ENCODE measurements around the gene PXMP4. TPM values are rescaled to one million over a fixed set of nuclear protein-coding genes. Genes with fewer than 3 reads are reported as not detected.

PXMP4 gene
- total RNA-seq, 1 experiment from 2014 or later: 19.1 TPM

DNA sequence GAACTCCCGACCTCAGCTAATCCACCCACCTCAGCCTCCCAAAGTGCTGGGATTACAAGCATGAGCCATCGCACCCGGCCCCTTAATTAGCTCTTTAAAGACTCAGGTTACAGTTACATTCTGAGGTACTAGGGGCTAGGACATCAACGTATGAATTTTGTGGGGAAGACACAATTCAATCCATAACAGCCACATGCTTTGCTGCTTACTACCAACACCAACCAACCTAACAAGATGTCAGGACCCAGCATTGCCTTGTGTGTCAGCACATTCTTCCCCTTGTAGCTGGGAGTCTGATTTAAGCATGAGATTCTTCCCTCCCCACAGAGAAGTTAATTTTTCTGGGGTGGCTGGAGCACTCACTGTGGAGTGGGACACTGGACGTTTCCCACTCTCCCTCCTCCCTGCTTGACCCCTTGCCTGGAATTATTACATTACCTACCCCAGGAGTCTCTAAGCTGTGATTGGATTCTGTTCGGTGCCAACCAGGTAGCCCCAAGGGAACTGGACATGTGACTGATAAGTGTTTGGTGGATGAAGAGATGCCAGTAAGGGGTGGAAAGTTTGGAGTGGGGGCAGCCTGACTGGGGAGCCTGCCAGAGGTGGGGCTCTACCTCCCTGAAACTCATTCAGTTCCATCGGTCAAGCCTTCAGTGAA, 5.6 kb upstream of the PXMP4 start:
- Histone ChIP-seq H3K4me2 (peak overlapping the region; percentile 16; the same call in 1 of the 2 replicates), H3K4me1 (replicated peaks; ENCODE audit: insufficient read depth) (peaks cover 54% of the 10 kb centered on the region), H3K36me3 (ENCODE audit: low read depth) (no peaks in the 10 kb centered on the region), H3K9me3 (ENCODE audit: insufficient read depth, low read depth) (no peaks in the 10 kb centered on the region), H3K4me3 (no peak overlapping the region), H3F3A (ENCODE audit: insufficient read depth, low read depth) (peaks cover 62% of the 10 kb centered on the region), H3K79me2 (ENCODE audit: low read depth) (no peaks in the 10 kb centered on the region), H3K9me2 (ENCODE audit: insufficient read depth) (no peaks in the 10 kb centered on the region), H2AFZ (no peak overlapping the region), H3K27ac (peak overlapping the region; percentile 87; the same call in 1 of the 2 replicates), H4K20me1 (ENCODE audit: insufficient read depth) (no peaks in the 10 kb centered on the region), H3K27me3 (ENCODE audit: insufficient read depth, low read depth) (no peaks in the 10 kb centered on the region)
- DNase-seq: no peak
- BruUV-seq (replicated peaks): no TSS peak
- intact Hi-C loops (cut with micrococcal nuclease; ENCODE audit: unreplicated experiment): no loop called here
- CTCF ChIA-PET: interaction anchor here (0.6 kb wide), 1 partner anchor 35 kb away, joined by 3 read pairs; no protein-coding TSS in a partner anchor
- TF ChIP-seq CTCF (conservative IDR thresholded peaks at IDR 0.05) (no peak), EZH2 (IDR thresholded peaks at IDR 0.05; ENCODE audit: low read depth) (no peak)
- POLR2A ChIA-PET (ENCODE audit: unreplicated experiment): interaction anchor here (0.6 to 0.8 kb wide), 2 partner anchors 71 to 268 kb away, joined by 8 to 11 read pairs; no protein-coding TSS in a partner anchor

DNA sequence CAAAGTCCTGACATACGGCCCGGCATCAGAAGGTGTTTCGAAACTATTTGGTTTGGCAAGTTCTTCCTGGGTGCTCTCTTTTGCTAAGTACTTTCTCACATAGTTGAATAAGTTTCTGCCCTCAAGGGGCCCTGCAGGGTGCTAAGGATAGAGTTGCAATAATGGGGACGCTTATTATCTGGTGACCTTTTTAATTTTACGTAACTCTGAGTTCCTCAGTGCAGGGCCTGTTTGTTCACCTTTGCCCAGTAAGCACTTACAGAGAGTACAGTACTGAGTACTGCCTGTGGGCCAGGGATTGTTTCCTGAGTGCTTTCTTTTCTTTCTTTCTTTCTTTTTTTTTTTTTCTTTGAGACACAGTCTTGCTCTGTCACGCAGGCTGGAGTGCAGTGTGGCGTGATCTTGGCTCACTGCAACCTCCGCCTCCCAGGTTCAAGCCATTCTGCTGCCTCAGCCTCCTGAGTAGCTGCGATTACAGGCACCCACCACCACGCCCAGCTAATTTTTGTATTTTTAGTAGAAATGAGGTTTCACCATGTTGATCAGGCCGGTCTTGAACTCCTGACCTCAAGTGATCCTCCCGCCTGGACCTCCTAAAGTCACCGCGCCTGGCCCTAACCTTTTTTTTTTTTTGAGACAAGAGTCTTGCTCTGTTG, 4.5 kb upstream of the PXMP4 start:
- H3K27me3 ChIP-seq (ENCODE audit: insufficient read depth, low read depth): no peaks in the 10 kb centered on the region
- peak; percentile 56 to 96 for DNase-seq
- TF ChIP-seq CTCF (conservative IDR thresholded peaks at IDR 0.05): 0 out of 2 replicates have a peak, but pooled peaks have one; percentile 31
- TF ChIP-seq EZH2 (IDR thresholded peaks at IDR 0.05; ENCODE audit: low read depth): no peak
- peak overlapping the region; percentile 61 for H3K4me2 ChIP-seq
- H3K27ac ChIP-seq: peak overlapping the region; percentile 87
- H3K79me2 ChIP-seq (ENCODE audit: low read depth): 0 out of 2 replicates have a peak, but pooled peaks cover under 1% of the 10 kb centered on the region
- intact Hi-C loops (cut with micrococcal nuclease; ENCODE audit: unreplicated experiment): no loop called here
- ChIA-PET CTCF (no interaction called here), POLR2A (ENCODE audit: unreplicated experiment) (no interaction called here)
- no peaks in the 10 kb centered on the region for H3K9me2 ChIP-seq (ENCODE audit: insufficient read depth)
- H3K9me3 ChIP-seq (ENCODE audit: insufficient read depth, low read depth): no peaks in the 10 kb centered on the region
- H3K4me1 ChIP-seq (replicated peaks; ENCODE audit: insufficient read depth): peaks cover 51% of the 10 kb centered on the region
- no peaks in the 10 kb centered on the region for H4K20me1 ChIP-seq (ENCODE audit: insufficient read depth)
- no peaks in the 10 kb centered on the region for H3K36me3 ChIP-seq (ENCODE audit: low read depth)
- peak overlapping the region; percentile 49; the same call in 1 of the 2 replicates for H2AFZ ChIP-seq
- peaks cover 50% of the 10 kb centered on the region for H3F3A ChIP-seq (ENCODE audit: insufficient read depth, low read depth)
- H3K4me3 ChIP-seq: no peak overlapping the region
- BruUV-seq (replicated peaks): no TSS peak

DNA sequence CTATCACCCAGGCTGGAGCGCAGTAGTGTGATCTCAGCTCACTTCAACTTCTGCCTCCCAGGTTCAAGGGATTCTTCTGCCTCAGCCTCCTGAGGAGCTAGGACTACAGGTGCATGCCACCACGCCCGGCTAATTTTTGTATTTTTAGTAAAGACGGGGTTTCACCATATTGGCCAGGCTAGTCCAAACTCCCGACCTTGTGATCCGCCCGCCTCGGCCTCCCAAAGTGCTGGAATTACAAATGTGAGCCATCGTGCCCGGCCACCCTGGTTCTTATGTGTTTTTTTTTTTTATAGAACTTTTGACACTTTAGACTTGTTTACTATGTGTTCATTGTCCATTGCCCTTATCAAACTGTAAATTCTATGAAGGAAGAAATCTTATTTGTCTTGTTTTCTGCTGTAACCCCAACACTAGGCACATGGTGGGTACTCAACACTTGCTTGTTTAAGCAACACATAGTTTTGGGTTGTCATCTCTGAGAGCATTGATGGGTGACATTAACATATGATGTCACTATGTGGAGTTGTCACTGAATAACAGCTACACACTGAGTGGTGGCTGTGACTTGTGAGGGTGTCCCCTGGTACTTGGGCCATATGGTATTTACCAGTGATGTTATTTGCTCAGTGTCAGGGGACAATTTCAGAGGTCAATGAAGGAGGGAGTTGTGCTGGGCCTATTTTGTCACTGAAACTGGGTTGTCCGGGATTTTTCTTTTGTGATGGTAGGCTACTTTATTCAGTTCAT, 1.5 kb upstream of the PXMP4 start:
- peaks cover 43% of the 10 kb centered on the region for H3K4me1 ChIP-seq (replicated peaks; ENCODE audit: insufficient read depth)
- intact Hi-C loops (cut with micrococcal nuclease; ENCODE audit: unreplicated experiment): no loop called here

More for the DNA sequence above, 1.5 kb upstream of the PXMP4 start:
- CTCF ChIA-PET: no interaction called here
- H3K4me3 ChIP-seq: no peak overlapping the region
- peaks cover 42% of the 10 kb centered on the region for H3F3A ChIP-seq (ENCODE audit: insufficient read depth, low read depth)
- H3K27ac ChIP-seq: no peak overlapping the region
- H3K36me3 ChIP-seq (ENCODE audit: low read depth): no peaks in the 10 kb centered on the region
- no peaks in the 10 kb centered on the region for H3K27me3 ChIP-seq (ENCODE audit: insufficient read depth, low read depth)
- H2AFZ ChIP-seq: no peak overlapping the region
- H4K20me1 ChIP-seq (ENCODE audit: insufficient read depth): no peaks in the 10 kb centered on the region
- no peaks in the 10 kb centered on the region for H3K9me2 ChIP-seq (ENCODE audit: insufficient read depth)
- BruUV-seq (replicated peaks): no TSS peak
- H3K9me3 ChIP-seq (ENCODE audit: insufficient read depth, low read depth): no peaks in the 10 kb centered on the region
- H3K4me2 ChIP-seq: no peak overlapping the region
- TF ChIP-seq CTCF (conservative IDR thresholded peaks at IDR 0.05): no peak
- no peak for TF ChIP-seq EZH2 (IDR thresholded peaks at IDR 0.05; ENCODE audit: low read depth)
- H3K79me2 ChIP-seq (ENCODE audit: low read depth): peaks cover 7% of the 10 kb centered on the region; the same call in 1 of the 2 replicates
- DNase-seq: no peak
- POLR2A ChIA-PET (ENCODE audit: unreplicated experiment): interaction anchor here (0.7 to 0.8 kb wide), 2 partner anchors 40 to 191 kb away, joined by 3 to 43 read pairs; no protein-coding TSS in a partner anchor

Measured in PC-9 (cell line).